NT2/D1 (cell line): ENCODE data around the gene ANKRD18B.

Experiments used
- SUZ12 ChIP-seq: IDR thresholded peaks from 2 replicates; pipeline ENCODE4 v1.6.1; 2011; ENCODE audit not compliant: insufficient read length, insufficient read depth; ENCODE audit errors: extremely low read depth
- YY1 ChIP-seq: IDR thresholded peaks from 2 replicates; pipeline ENCODE4 v1.6.1; 2011; ENCODE audit not compliant: insufficient read length, insufficient read depth
- ZNF274 ChIP-seq: IDR thresholded peaks from 2 replicates; pipeline ENCODE4 v1.6.1; 2011; ENCODE audit warnings: mild to moderate bottlenecking, low read depth, low read length

- TF ChIP-seq YY1 = no peak
- TF ChIP-seq ZNF274 = no peak
- no peak for TF ChIP-seq SUZ12
Observed at GRCh38 chr9:33475357-33475756, 48.7 kb upstream of the ANKRD18B start.
